Esophagus squamous epithelium (tissue), 5 donors: ENCODE measurements around the gene PARVA. TPM values are rescaled to one million over a fixed set of nuclear protein-coding genes. Genes with fewer than 3 reads are reported as not detected.

Source experiments
- DNase-seq: peaks from one replicate; lab custom pipeline; 2025; lab: John Stamatoyannopoulos, UW
- H3K27ac ChIP-seq, 4 donors: fragments of 200-600 bp; sonication (generic); one replicate each; pipeline ENCODE4 v1.5.1; 2016 to 2019; ENCODE audit warnings: mild to moderate bottlenecking in 1 of 4
- H3K27me3 ChIP-seq, 4 donors: fragments of 200-600 bp; sonication (generic); 1 replicate in 3 of 4; 2 replicates in 1 of 4; pipeline versions ENCODE4 v1.5.1 to v1.6.0; 2017 to 2021; ENCODE audit warnings: antibody characterized with exemption in 1 of 4
- H3K36me3 ChIP-seq, 3 donors: fragments of 200-600 bp; sonication (generic); one replicate each; pipeline ENCODE4 v1.5.1; 2016 to 2019
- H3K4me1 ChIP-seq, 3 donors: fragments of 200-600 bp; sonication (generic); one replicate each; pipeline ENCODE4 v1.5.1; 2017 to 2019
- H3K4me3 ChIP-seq, 4 donors: fragments of 200-600 bp; sonication (generic); 1 replicate in 3 of 4; 2 replicates in 1 of 4; pipeline ENCODE4 v1.5.1; 2016 to 2019; ENCODE audit warnings: mild to moderate bottlenecking in 2 of 4, moderate library complexity in 1 of 4
- H3K9me3 ChIP-seq, 3 donors: fragments of 200-600 bp; sonication (generic); one replicate each; pipeline ENCODE4 v1.5.1; 2016 to 2019
- POLR2A ChIP-seq, 4 donors: fragments of 450-650 bp; IDR thresholded peaks; one replicate each; pipeline ENCODE4 v1.6.1; 2017; ENCODE audit warnings: antibody characterized with exemption in 4 of 4, mild to moderate bottlenecking in 4 of 4, moderate library complexity in 3 of 4
- WGBS, 2 donors: methylation state at CpG; one replicate each; pipeline ENCODE4 v1.1.5; 2018; 5-methylcytosine and 5-hydroxymethylcytosine counted together
- intact Hi-C: fragments of 100-400 bp; cut with DNase I; formaldehyde crosslinking; loops from one replicate; pipeline ENCODE4 v1.15.0; 2022
- total RNA-seq, 4 donors: library from RNA; depleted of rRNA; stranded (reverse); fragments of >200 nt; gene quantifications; one replicate each; pipeline ENCODE4 v1.1.0, GENCODE V29; 2016
- TF ChIP-seq, protein P1 (sequence below), 6 experiments: fragments of 450-650 bp in 4 of 6; fragments of 200-600 bp in 2 of 6; sonication (generic) in 2 of 6; IDR thresholded peaks; one replicate each; pipeline ENCODE4 v1.5.1; 2016 to 2019; ENCODE audit warnings: antibody characterized with exemption in 6 of 6, mild to moderate bottlenecking in 4 of 6, moderate library complexity in 4 of 6
- donor health status: DM: yes; HTN: yes; CAD: no.

Gene PARVA
- total RNA-seq, 4 donors from 2014 or later, result 8.6 to 66.9 (median 16.2) TPM

DNA sequence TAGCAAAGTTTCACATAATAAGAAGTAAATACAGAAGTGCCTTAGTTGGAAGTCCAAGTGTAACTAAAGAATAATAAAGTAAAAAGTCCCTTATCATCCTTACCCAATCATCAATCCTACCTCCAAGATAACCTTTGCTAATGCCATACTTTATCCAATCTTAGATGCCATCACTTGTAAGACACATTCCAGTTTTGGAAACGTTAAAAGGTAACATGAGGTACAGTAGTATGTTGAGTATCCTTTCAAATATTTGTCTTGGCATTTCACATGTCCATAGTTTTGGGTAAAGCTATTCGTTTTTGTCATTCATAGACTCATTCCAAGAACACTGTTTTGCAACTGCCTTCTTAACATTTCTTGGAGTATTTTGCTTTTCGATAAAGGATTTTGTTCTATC lies 181.6 kb downstream of the PARVA start:
- intact Hi-C loops, result no loop called here
- H3K9me3 ChIP-seq, result no peaks in the 10 kb centered on the region
- peaks cover 0 to 2% (median 0%) of the 10 kb centered on the region in 4 donors for H3K27me3 ChIP-seq
- H3K4me3 ChIP-seq, result no peak overlapping the region
- WGBS, 2 donors, result 63 to 71% methylated on average over 3 of the region's 3 CpGs
- peaks cover 0 to 20% (median 9%) of the 10 kb centered on the region in 3 donors for H3K4me1 ChIP-seq
- no peak for TF ChIP-seq POLR2A (IDR thresholded peaks at IDR 0.05)
- TF ChIP-seq, protein P1, sequence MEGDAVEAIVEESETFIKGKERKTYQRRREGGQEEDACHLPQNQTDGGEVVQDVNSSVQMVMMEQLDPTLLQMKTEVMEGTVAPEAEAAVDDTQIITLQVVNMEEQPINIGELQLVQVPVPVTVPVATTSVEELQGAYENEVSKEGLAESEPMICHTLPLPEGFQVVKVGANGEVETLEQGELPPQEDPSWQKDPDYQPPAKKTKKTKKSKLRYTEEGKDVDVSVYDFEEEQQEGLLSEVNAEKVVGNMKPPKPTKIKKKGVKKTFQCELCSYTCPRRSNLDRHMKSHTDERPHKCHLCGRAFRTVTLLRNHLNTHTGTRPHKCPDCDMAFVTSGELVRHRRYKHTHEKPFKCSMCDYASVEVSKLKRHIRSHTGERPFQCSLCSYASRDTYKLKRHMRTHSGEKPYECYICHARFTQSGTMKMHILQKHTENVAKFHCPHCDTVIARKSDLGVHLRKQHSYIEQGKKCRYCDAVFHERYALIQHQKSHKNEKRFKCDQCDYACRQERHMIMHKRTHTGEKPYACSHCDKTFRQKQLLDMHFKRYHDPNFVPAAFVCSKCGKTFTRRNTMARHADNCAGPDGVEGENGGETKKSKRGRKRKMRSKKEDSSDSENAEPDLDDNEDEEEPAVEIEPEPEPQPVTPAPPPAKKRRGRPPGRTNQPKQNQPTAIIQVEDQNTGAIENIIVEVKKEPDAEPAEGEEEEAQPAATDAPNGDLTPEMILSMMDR (IDR thresholded peaks at IDR 0.05), result no peak
- H3K27ac ChIP-seq, result no peak overlapping the region
- no peak for DNase-seq
- no peaks in the 10 kb centered on the region for H3K36me3 ChIP-seq

DNA sequence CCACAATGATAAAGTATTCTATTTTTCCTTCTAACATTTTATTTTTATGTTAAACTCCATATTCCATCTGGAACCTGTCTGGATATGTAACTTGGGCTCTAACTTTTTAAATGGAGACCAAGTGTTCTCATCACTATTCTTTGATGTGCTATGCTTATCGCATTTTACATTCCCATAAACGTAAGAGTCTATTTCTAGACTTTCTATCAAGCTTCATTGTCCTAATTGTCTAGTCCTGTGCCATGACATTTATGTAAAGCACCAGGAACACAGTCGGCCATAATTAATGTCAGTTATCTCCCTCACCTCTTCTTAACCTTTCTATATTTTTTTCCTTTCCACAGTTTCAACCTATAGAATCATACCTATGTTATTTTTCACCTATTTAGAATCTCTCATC lies 183.0 kb downstream of the PARVA start:
- no peaks in the 10 kb centered on the region for H3K36me3 ChIP-seq
- DNase-seq, result no peak
- intact Hi-C loops, result no loop called here
- no peak overlapping the region for H3K4me3 ChIP-seq
- WGBS, 2 donors, result 85 to 89% methylated on average over 3 of the region's 3 CpGs
- H3K9me3 ChIP-seq, result no peaks in the 10 kb centered on the region
- peaks cover 0 to 20% (median 9%) of the 10 kb centered on the region in 3 donors for H3K4me1 ChIP-seq
- no peak for TF ChIP-seq POLR2A (IDR thresholded peaks at IDR 0.05)
- TF ChIP-seq, protein P1 (IDR thresholded peaks at IDR 0.05), result no peak
- H3K27ac ChIP-seq, result no peak overlapping the region
- H3K27me3 ChIP-seq, result peaks cover 0 to 2% (median 0%) of the 10 kb centered on the region in 4 donors

DNA sequence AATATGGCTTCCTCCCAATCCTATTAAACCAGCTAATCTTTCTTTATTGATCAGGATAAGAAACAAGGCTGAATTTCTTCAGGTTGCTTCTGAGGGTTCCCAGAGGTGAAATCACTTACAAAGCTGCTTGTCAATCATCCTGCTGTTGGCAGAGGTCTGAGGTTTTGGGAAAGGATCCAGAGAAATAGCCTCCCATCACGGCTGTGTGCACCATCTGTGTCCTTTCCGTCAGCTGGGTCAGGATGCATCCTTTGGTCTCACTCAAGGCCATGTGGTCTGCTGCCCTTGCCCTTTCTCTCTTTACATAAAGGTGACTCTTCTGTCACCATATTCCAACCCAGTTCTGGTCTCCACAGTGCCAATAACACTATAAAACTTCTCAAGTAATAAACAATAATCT lies 183.5 kb downstream of the PARVA start:
- no peak for TF ChIP-seq POLR2A (IDR thresholded peaks at IDR 0.05)
- TF ChIP-seq, protein P1 (IDR thresholded peaks at IDR 0.05), result no peak
- 47 to 53% methylated on average over 2 of the region's 2 CpGs for WGBS, 2 donors
- no peak overlapping the region for H3K27ac ChIP-seq
- H3K27me3 ChIP-seq, result peaks cover 0 to 2% (median 0%) of the 10 kb centered on the region in 4 donors
- intact Hi-C loops, result no loop called here
- H3K36me3 ChIP-seq, result no peaks in the 10 kb centered on the region
- no peaks in the 10 kb centered on the region for H3K9me3 ChIP-seq
- H3K4me3 ChIP-seq, result no peak overlapping the region
- no peak for DNase-seq
- H3K4me1 ChIP-seq, result peaks cover 0 to 17% (median 9%) of the 10 kb centered on the region in 3 donors

DNA sequence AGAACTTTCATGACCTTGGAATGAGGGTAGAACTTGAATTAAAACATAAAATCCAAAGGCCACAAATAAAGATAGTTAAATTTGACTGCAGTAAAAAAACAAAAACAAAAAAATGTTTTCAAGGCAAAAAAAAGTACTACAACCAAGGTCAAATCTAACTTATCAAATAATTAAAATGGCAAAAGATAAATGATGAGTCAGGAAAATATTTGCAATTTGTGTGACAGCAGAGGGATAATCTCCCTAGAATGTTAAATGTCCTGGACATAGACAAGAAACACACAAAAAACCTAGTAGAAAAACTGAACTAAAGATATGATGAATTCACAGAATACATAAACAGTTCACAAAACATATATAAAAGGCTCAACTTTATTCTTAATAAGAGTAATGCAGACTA lies 186.6 kb downstream of the PARVA start:
- intact Hi-C loops, result no loop called here

DNA sequence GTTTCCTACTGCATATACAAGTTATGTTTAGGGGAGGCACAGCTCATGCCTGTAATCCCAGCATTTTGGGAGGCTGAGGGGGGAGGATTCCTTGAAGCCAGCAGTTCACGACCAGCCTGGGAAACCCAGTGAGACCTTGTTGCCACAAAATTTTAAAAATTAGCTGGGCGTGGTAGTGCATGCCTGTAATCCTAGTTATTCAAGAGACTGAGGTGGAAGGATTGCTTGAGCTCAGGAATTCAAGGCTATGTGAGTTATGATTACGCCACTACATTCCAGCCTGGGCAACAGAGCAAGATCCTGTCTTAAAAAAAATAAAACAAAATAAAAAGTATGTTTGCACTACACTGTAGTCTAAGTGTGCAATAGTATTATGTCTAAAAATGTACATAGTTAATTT lies 188.0 kb downstream of the PARVA start:
- TF ChIP-seq POLR2A (IDR thresholded peaks at IDR 0.05), result no peak
- TF ChIP-seq, protein P1 (IDR thresholded peaks at IDR 0.05), result no peak
- WGBS, 2 donors, result 25 to 75% methylated on average over 1 to 3 of the region's 3 CpGs

More for the DNA sequence above, 186.6 kb downstream of the PARVA start:
- DNase-seq, result no peak
- no peaks in the 10 kb centered on the region for H3K4me1 ChIP-seq
- H3K4me3 ChIP-seq, result no peak overlapping the region
- H3K36me3 ChIP-seq, result no peaks in the 10 kb centered on the region
- peaks cover 0 to 2% (median 0%) of the 10 kb centered on the region in 4 donors for H3K27me3 ChIP-seq
- H3K9me3 ChIP-seq, result no peaks in the 10 kb centered on the region
- no peak overlapping the region for H3K27ac ChIP-seq
- TF ChIP-seq, protein P1 (IDR thresholded peaks at IDR 0.05), result no peak
- TF ChIP-seq POLR2A (IDR thresholded peaks at IDR 0.05), result no peak

More for the DNA sequence above, 188.0 kb downstream of the PARVA start:
- Histone ChIP-seq H3K4me3 (no peak overlapping the region), H3K27me3 (peaks cover 0 to 2% (median 0%) of the 10 kb centered on the region in 4 donors), H3K27ac (no peak overlapping the region), H3K4me1 (no peaks in the 10 kb centered on the region), H3K9me3 (no peaks in the 10 kb centered on the region), H3K36me3 (no peaks in the 10 kb centered on the region)
- intact Hi-C loops, result no loop called here
- no peak for DNase-seq
